ENCODE results near the gene NFATC4. TPM values are rescaled to one million over a fixed set of nuclear protein-coding genes. Genes with fewer than 3 reads are reported as not detected.

The NFATC4 gene
- 11.4 TPM for total RNA-seq (ENCODE audit: unreplicated experiment)
- long read RNA-seq = 0 reads

- peak; percentile 69 for DNase-seq
- H3K36me3 Mint-ChIP-seq (ENCODE audit: unreplicated experiment) = no peaks in the 10 kb centered on the region
- peaks cover 6% of the 10 kb centered on the region for H3K27me3 Mint-ChIP-seq (ENCODE audit: unreplicated experiment)
- peak within 1 kb of the TSS; percentile 94 for H3K27ac Mint-ChIP-seq (ENCODE audit: unreplicated experiment)
- H3K4me3 Mint-ChIP-seq (ENCODE audit: unreplicated experiment) = peak within 1 kb of the TSS; percentile 95
- peaks cover 7% of the 10 kb centered on the region for H3K4me1 Mint-ChIP-seq (ENCODE audit: low read depth, unreplicated experiment)
- H3K9me3 Mint-ChIP-seq (ENCODE audit: unreplicated experiment) = peaks cover 8% of the 10 kb centered on the region
- TF ChIP-seq, protein P1, sequence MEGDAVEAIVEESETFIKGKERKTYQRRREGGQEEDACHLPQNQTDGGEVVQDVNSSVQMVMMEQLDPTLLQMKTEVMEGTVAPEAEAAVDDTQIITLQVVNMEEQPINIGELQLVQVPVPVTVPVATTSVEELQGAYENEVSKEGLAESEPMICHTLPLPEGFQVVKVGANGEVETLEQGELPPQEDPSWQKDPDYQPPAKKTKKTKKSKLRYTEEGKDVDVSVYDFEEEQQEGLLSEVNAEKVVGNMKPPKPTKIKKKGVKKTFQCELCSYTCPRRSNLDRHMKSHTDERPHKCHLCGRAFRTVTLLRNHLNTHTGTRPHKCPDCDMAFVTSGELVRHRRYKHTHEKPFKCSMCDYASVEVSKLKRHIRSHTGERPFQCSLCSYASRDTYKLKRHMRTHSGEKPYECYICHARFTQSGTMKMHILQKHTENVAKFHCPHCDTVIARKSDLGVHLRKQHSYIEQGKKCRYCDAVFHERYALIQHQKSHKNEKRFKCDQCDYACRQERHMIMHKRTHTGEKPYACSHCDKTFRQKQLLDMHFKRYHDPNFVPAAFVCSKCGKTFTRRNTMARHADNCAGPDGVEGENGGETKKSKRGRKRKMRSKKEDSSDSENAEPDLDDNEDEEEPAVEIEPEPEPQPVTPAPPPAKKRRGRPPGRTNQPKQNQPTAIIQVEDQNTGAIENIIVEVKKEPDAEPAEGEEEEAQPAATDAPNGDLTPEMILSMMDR (IDR thresholded peaks at IDR 0.05; ENCODE audit: partially characterized antibody, unreplicated experiment) = no peak
These were observed at the start of gene NFATC4 for GRCh38 chr14:24367514-24368211. TSS of gene NFATC4 (plus strand) at chr14:24368184. CDS start at chr14:24368341, 157 bp downstream.

DNA sequence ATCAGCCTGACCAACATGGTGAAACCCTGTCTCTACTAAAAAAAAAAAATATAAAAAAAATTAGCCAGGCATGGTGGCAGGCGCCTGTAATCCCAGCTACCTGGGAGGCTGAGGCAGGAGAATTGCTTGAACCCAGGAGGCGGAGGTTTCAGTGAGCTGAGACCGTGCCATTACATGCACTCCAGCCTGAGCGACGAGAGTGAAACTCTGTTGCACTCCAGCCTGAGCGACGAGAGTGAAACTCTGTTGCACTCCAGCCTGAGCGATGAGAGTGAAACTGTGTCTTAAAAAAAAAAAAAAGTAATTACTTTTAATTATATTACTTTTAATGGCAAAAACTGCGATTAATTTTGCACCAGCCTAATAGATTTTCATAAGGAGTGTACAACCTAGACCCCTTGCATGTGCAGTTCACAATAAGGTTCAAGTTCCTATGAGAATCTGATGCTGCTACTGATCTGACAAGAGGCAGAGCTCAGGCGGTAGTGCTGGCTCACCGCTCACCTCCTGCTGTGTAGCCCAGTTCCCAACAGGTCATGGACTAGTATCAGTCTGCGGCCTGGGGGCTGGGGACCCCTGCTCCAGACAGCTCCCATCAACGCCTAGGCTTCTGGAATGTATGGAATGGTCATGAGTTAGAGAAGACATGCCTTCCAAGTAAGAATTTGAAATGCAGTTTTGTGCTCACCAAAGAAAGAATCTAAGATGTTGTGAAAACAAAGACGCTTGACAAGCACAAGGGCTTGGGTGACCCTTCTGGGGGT, 46.6 kb upstream of the NFATC4 start:
- peaks cover 14% of the 10 kb centered on the region for H3K27me3 Mint-ChIP-seq (ENCODE audit: unreplicated experiment)

DNA sequence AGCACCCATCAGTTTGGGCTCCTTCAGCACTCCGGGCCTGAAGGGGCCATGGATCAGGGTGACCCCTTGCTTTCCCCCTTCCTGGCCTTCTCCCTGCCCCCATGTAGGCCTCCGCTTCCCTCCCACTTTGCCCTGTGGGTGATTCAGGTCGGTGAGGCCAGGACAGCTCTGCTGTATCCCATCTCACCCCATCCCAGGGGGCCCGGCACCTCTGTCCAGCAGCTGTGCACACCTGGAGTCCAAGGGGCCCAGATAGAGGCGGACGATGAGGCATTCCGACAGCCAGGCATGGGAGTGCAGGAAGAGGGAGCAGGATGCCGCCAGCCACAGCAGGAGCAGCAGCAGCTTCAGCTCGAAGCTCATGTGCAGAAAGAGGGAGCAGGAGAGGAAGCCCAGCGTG, 45.3 kb upstream of the NFATC4 start:
- no peak for DNase-seq
- no peak overlapping the region for H3K27ac Mint-ChIP-seq (ENCODE audit: unreplicated experiment)
- no peaks in the 10 kb centered on the region for H3K4me1 Mint-ChIP-seq (ENCODE audit: low read depth, unreplicated experiment)
- peaks cover 11% of the 10 kb centered on the region for H3K27me3 Mint-ChIP-seq (ENCODE audit: unreplicated experiment)
- H3K4me3 Mint-ChIP-seq (ENCODE audit: unreplicated experiment) = no peak overlapping the region
- H3K9me3 Mint-ChIP-seq (ENCODE audit: unreplicated experiment) = peaks cover 2% of the 10 kb centered on the region
- TF ChIP-seq, protein P1 (IDR thresholded peaks at IDR 0.05; ENCODE audit: partially characterized antibody, unreplicated experiment) = no peak
- H3K36me3 Mint-ChIP-seq (ENCODE audit: unreplicated experiment) = no peaks in the 10 kb centered on the region

More for the DNA sequence above, 46.6 kb upstream of the NFATC4 start:
- TF ChIP-seq, protein P1 (IDR thresholded peaks at IDR 0.05; ENCODE audit: partially characterized antibody, unreplicated experiment) = no peak
- Mint-ChIP-seq H3K9me3 (ENCODE audit: unreplicated experiment) (peaks cover 2% of the 10 kb centered on the region), H3K4me1 (ENCODE audit: low read depth, unreplicated experiment) (no peaks in the 10 kb centered on the region), H3K4me3 (ENCODE audit: unreplicated experiment) (no peak overlapping the region), H3K36me3 (ENCODE audit: unreplicated experiment) (no peaks in the 10 kb centered on the region), H3K27ac (ENCODE audit: unreplicated experiment) (no peak overlapping the region)
- no peak for DNase-seq

GRCh38 chr14:24323341-24323740, 44.6 kb upstream of the NFATC4 start:
- Mint-ChIP-seq H3K9me3 (ENCODE audit: unreplicated experiment) (peaks cover 2% of the 10 kb centered on the region), H3K4me3 (ENCODE audit: unreplicated experiment) (no peak overlapping the region), H3K27me3 (ENCODE audit: unreplicated experiment) (peaks cover 10% of the 10 kb centered on the region), H3K36me3 (ENCODE audit: unreplicated experiment) (no peaks in the 10 kb centered on the region), H3K27ac (ENCODE audit: unreplicated experiment) (no peak overlapping the region), H3K4me1 (ENCODE audit: low read depth, unreplicated experiment) (no peaks in the 10 kb centered on the region)
- TF ChIP-seq, protein P1 (IDR thresholded peaks at IDR 0.05; ENCODE audit: partially characterized antibody, unreplicated experiment) = no peak
- DNase-seq = no peak

- H3K4me1 Mint-ChIP-seq (ENCODE audit: low read depth, unreplicated experiment) = no peaks in the 10 kb centered on the region
- no peaks in the 10 kb centered on the region for H3K9me3 Mint-ChIP-seq (ENCODE audit: unreplicated experiment)
- no peak overlapping the region for H3K4me3 Mint-ChIP-seq (ENCODE audit: unreplicated experiment)
- TF ChIP-seq, protein P1 (IDR thresholded peaks at IDR 0.05; ENCODE audit: partially characterized antibody, unreplicated experiment) = no peak
- peaks cover 8% of the 10 kb centered on the region for H3K27me3 Mint-ChIP-seq (ENCODE audit: unreplicated experiment)
- no peak overlapping the region for H3K27ac Mint-ChIP-seq (ENCODE audit: unreplicated experiment)
- no peaks in the 10 kb centered on the region for H3K36me3 Mint-ChIP-seq (ENCODE audit: unreplicated experiment)
- no peak for DNase-seq
These were observed 44.0 kb upstream of the NFATC4 start for GRCh38 chr14:24324024-24324423.

All from glutamatergic neuron (in vitro differentiated cells).